SH-SY5Y (cell line): ENCODE measurements around the gene TBC1D30.

Experiments
- GATA2 ChIP-seq: IDR thresholded peaks from 2 replicates; pipeline ENCODE4 v1.6.1; 2011; ENCODE audit warnings: mild to moderate bottlenecking, low read depth, low read length
- GATA3 ChIP-seq: IDR thresholded peaks from 2 replicates; pipeline ENCODE4 v1.6.1; 2011; ENCODE audit warnings: low read depth, mild to moderate bottlenecking, low read length, moderate library complexity

TBC1D30 gene

DNA sequence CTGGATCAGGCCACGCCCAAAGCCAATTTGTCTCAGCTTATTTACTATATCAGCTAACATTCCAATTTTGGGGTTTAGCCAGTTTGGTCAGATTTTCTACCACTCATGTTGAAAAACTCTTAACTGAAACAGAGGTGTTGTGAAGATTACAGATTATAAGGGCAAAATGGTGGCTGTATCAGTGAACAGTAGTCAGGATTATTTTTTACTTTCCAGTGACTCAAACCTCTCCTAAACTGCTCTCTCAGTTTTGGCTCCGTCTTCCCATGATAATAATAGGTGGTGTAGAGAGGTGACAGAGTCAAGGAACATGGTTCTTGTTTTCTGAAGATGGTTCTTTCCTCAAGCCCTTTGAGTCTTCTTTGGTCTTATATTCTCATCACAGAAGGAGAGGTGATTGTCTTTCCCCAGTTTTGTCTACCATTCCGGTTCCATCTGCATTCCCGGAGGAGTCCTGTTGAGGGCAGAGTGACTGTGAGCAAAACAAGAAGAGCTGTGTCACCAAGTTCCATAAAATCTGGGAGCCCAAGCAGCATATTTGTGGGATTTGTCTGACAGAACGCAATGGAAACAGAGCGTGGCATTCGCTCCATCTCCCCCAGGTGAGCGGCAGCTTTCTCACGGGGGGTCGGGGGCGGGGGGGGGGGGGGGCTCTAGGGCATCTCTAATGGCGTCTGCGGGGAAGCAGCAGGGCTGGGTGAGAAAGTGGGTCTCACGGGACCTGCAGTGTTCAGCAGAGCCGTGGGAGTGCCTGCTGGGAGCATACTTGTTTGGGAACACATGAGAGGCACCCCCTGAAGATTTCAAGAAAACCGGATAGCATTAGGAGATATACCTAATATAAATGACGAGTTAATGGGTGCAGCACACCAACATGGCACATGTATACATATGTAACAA is 59.1 kb downstream of the TBC1D30 start:
- no peak for TF ChIP-seq GATA3
- no peak for TF ChIP-seq GATA2

DNA sequence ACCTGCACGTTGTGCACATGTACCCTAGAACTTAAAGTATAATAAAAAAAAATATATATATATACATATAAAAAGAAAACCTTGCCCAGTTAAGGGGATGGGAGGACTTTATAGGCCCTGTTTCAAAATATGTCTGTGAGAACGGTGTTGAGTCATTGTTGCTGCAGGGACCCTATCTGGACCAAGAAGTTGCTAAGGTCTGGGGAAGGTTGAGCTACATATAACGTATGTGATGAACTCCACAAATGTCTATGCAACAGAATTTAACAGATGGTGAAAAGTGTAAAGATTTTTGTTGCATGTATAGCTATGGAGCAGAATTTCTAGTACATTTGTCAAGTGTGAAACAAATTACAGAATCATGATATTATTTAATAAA is 59.7 kb downstream of the TBC1D30 start:
- no peak for TF ChIP-seq GATA3
- TF ChIP-seq GATA2: no peak

DNA sequence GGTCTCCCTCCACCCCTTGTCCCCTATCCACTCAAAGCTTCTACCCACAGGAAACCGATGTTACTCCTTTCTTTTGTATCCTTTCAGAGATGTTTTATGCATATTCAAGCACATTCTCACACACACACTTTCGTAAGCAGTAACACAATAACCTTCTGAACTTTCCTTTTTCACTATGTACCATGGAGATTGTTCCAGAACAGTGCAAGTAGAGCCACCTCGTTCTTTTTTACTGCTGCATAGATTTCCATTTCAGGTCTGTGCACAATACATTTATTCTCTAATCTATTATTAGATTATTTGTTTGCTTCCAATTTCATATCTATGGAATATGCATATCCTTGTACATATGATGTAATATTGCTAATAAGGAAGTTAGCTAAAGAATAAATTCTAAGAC is 60.3 kb downstream of the TBC1D30 start:
- TF ChIP-seq GATA3: no peak
- no peak for TF ChIP-seq GATA2

DNA sequence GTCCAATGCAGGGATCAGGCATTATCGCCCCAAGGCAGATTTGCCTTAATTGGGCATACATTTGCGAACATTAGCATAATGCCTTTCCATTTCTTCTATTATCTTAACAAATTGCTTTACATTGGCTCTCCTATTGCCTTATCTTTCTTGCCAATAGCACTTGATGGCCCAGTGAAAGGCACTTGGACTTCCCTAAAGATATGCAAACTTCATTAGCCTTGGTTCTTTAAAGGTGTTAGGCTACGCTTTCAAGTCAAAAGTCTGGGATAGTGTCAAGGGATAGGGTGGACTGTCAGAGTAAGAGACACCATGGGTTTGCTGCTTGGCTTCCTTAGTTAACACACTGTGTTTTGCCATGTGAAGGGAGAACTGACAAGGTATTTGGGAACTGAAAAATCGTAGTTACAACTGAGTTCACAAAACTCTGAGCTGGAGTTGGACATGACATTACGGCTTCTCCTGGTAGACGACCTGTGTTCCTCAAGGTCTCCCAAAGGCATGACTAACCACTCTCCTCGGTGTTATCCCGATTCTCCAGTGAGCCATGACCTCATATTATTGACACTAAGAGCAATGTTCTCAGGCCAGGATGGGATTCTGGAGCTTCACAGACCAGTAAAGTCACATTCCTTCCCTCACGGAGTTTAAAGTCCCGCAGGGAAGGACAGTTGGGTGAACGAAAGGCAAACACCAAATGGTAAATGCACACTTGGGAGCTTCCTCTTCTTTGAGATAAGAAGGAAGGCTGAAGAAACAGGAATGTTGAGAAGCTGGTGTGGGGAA is 65.2 kb downstream of the TBC1D30 start:
- TF ChIP-seq GATA2 (no peak), GATA3 (no peak)

DNA sequence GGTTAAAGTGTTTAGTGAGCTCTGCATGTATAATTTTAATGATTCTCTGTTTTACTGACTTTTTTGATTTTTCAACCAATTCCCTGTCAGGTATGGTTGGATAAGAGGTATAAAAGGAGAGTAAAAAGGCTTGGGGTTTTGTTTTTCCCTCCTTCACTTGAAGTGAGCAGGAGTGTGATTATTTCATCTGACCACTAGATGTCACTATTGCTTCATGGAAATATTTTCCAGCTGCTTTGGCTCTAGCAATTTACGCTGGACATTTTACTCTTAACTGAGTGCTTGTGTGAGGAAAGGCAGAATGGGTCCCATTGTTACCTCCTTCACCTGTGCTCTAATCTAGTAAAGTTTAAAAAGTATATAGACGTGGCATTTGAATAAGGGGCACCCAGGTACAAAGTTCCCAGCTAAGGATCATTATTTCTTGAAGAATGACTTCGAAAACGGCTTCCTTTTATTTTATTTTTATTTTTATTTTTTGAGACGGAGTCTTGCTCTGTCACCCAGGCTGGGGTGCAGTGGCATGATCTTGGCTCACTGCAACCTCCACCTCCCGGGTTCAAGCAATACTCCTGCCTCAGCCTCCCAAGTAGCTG is 66.5 kb downstream of the TBC1D30 start:
- TF ChIP-seq GATA2: no peak
- TF ChIP-seq GATA3: no peak

DNA sequence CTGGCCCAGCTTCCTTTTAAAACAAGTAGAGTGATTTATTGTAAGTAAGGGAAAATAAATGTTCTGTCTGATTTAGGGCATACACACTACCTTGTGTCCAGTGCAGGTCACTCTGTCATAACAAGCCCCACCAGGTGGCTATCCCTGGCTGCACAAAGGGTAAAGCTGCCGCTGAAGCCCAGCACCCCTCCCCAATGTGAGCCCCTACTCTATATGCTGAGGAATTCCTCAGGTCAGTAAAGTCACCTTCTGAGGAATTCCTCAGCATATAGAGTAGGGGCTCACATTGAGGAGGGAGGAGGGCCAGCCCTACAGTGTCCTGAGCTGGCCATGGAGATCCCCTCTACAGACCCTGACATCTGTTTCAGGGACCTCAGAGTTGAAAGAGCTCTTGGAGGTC is 67.2 kb downstream of the TBC1D30 start:
- TF ChIP-seq GATA2 (no peak), GATA3 (no peak)

DNA sequence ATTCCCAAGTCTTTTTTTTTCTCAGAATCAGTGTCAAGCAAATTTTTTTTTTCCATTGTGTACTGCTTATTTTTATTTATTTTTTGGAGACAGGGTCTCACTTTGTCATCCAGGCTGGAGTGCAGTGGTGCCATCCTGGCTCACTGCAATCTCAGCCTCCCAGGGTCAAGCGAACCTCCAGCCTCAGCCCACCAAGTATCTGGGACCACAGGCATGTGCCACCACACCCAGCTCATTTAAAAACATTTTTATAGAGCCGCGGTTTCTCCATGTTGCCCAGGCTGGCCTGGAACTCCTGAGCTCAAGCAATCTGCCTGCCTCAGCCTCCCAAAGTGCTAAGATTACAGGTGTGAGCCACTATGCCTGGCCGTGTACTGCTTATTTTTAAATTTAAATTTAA is 68.1 kb downstream of the TBC1D30 start:
- TF ChIP-seq GATA2: no peak
- no peak for TF ChIP-seq GATA3

DNA sequence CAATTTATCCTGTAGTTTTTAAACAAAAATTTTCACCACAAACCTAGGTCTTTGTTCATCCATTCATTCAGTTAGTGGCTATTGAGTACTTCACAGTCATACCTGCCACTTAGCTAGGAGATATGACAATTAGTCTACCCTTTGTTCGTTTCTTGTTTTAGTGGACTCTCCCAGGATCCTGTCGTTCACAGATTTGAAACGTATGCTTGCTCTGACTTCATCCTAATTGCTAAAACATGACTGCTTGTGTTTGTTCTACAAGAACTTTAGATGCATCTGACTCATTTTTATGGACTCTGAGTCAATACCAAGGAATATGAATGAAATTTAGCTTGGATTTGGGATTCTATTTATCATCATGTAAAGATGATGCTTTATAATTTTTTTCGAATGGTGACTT is 69.5 kb downstream of the TBC1D30 start:
- TF ChIP-seq GATA3 (no peak), GATA2 (no peak)

DNA sequence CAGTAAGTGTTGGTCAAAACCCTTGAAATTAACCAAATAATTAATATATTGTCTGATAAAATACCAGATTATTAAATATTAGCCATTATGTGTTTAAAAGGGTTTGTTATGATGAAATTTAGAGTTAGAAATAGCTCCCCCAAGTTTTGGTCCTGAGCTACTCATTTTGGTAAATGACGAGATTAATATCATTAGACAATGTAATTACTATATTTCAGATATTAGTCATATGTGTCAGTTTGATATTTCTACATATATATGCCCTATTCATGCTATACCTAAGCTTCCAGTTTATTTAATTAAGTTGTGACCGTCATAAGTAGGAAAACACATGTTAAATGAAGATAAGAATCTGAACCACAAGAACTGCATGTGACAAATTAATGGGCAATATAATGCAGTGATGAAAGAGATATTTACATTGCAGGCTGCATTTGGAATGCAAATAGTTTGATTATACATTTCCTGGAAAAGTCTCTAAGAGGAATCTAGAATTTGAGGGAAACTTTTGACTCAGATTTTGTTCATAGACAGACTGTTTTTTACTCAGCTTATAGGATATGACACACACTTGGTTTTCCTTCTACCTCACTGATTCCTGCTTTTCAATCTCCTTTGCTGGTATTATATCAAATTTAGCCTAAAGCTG is 70.5 kb downstream of the TBC1D30 start:
- TF ChIP-seq GATA3: peak; percentile 51
- 0 out of 2 replicates have a peak, but pooled peaks have one; percentile 13 for TF ChIP-seq GATA2

DNA sequence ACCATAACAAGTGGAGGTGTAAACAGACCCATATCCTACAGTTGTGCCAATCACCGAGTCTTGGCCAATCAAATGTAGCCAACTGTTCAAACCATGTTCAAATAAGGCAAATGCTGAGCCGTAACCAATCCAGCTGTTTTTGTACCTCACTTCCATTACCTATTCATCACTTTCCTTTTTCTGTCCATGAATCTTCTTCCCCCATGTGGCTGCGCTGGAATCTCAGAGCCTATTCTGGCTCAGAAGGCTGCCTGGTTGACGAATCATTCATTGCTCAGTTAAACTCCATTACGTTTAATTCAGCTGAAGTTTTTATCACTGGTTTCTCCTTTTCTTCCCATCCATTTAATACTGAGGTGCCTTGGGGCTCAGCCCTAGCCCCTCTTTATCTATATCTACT is 71.1 kb downstream of the TBC1D30 start:
- TF ChIP-seq GATA3: no peak
- no peak for TF ChIP-seq GATA2

DNA sequence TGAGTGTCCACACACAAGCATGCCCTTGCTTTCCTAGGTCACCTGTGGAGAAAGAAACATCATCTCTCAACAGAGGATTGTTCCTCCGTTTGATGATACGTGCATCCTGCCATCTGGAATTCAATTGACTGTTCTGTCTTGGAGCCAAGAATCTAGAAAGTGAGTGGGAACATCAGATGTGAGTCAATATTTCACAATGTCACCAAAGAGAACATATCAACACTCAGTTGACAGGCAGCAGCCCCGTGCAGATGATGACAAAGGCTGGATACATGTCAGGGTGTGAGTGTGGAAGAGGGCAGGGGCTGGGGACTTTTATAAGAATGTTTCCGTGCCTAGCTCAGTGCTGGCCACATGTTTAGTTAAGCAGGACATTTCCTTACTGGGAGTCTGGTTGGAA is 76.1 kb downstream of the TBC1D30 start:
- TF ChIP-seq GATA3 (no peak), GATA2 (no peak)

DNA sequence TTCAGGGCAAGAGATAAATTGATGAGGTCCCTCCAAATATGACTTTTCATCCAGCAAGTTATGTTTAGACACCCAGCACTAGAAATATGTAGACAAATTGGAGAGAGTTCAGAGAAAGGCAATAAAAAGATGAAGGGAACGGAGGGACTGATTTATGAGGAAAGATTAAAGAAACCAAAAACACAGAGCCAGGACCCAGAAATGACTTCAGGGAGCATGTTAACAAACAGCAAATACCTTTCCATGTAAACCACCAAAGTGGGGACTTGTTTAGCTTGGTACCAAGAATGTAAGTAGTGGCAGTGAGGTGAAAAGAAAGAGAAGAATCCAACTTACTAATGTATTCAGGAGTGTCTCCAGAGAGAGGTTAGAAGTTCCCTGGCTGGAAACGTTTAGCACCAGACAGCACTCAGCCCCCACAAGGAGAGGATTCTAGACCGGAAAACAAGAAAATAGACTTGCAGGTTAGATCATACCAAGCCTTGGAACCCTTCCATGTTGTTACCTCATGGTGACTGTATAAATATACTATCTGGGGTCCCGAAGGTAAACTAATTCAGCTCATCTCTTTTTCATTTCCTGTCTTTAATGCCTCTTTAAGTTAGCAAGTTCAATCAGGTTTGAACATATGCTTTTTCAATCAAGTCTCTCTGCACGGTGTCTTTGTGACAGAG is 79.2 kb downstream of the TBC1D30 start:
- no peak for TF ChIP-seq GATA2
- TF ChIP-seq GATA3: no peak

DNA sequence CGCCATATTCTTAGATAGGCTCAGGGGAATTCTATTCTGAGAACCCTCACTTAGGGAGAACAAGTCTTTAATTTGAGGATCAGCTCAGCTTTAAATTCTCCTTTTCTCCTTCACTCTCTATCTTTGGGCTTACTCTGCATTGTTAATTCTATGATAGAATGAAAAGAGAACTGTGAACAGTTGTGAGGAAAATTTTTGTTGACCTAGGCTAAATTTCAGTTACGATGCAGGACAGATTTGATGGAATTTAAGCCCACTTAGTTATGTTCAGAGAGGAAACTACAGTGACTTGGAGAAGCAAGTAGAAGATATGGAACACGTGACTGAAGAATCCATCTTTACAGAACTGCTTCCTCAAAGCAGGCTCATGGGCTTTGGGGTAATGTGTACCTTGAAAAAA is 82.7 kb downstream of the TBC1D30 start:
- no peak for TF ChIP-seq GATA2
- TF ChIP-seq GATA3: no peak

DNA sequence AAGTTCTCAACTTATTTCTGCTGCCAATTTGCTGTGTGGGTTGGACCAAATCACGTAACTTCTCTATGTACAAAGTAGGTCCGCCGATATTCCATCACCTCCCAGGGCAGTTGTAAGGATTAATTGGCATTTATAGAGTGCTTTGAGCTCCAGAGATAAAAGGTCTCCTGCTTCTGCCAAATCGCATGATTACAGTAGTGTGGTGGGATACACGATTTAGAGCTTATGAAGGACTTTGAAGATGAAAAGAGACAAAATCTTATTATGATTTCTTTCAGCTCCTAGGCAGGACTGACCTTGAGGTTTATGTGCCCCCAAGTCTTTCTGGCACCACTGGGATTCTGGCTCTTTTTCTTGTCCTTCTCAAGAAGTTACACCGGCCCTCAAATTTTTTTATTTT is 84.7 kb downstream of the TBC1D30 start:
- TF ChIP-seq GATA2 (no peak), GATA3 (no peak)
